GM10266 (cell line): ENCODE data around the gene GOSR2.

Experiments
- DNase-seq: peaks from one replicate; pipeline ENCODE4 v3.0.0; 2012; ENCODE audit errors: extremely low spot score
- CTCF ChIP-seq: IDR thresholded peaks from 2 replicates; pipeline ENCODE4 v1.5.1; 2012; ENCODE audit warnings: mild to moderate bottlenecking, low read depth; ENCODE audit not compliant: control insufficient read depth, insufficient read depth; ENCODE audit errors: missing control alignments

Gene GOSR2

GRCh38 chr17:46928467-46929261 is 5.7 kb downstream of the GOSR2 start:
- TF ChIP-seq CTCF = no peak

GRCh38 chr17:46929413-46929812 is 6.5 kb downstream of the GOSR2 start:
- no peak for DNase-seq

More at GRCh38 chr17:46928467-46929261, 5.7 kb downstream of the GOSR2 start:
- no peak for DNase-seq

GRCh38 chr17:46930051-46930450 is 7.1 kb downstream of the GOSR2 start:
- no peak for TF ChIP-seq CTCF
- no peak for DNase-seq

More at GRCh38 chr17:46929413-46929812, 6.5 kb downstream of the GOSR2 start:
- no peak for TF ChIP-seq CTCF

- TF ChIP-seq CTCF = no peak
- no peak for DNase-seq
Measured at GRCh38 chr17:46931596-46931995, 8.6 kb downstream of the GOSR2 start.

- no peak for DNase-seq
Measured at GRCh38 chr17:46935658-46936266, 12.8 kb downstream of the GOSR2 start.

GRCh38 chr17:46940692-46941404 is 17.9 kb downstream of the GOSR2 start:
- peak; percentile 78 for DNase-seq
- TF ChIP-seq CTCF = peak; percentile 87

More at GRCh38 chr17:46935658-46936266, 12.8 kb downstream of the GOSR2 start:
- TF ChIP-seq CTCF = no peak
